Measurements from ENCODE around the gene NRXN3.

The NRXN3 gene

DNA sequence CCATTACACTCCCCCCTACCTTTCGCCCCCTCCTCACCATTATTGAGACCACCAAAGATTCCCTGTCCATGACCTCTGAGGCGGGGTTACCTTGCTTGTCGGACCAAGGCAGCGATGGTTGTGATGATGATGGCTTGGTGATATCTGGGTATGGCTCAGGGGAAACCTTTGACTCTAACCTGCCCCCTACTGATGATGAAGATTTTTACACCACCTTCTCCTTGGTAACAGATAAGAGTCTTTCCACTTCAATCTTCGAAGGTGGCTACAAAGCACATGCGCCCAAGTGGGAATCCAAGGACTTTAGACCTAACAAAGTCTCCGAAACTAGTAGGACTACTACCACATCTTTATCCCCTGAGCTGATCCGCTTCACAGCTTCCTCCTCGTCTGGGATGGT lies 1690.9 kb downstream of the NRXN3 start:
- no peaks in the 10 kb centered on the region for H3K36me3 ChIP-seq (ENCODE audit: insufficient read depth, low read length)
- no peaks in the 10 kb centered on the region for H3K9me3 ChIP-seq (ENCODE audit: low read length)
- no peaks in the 10 kb centered on the region for H4K20me1 ChIP-seq (ENCODE audit: insufficient read depth, low read length)
- TF ChIP-seq EZH2 (IDR thresholded peaks at IDR 0.05; ENCODE audit: borderline replicate concordance, low read length), result no peak
- TF ChIP-seq, protein P1, sequence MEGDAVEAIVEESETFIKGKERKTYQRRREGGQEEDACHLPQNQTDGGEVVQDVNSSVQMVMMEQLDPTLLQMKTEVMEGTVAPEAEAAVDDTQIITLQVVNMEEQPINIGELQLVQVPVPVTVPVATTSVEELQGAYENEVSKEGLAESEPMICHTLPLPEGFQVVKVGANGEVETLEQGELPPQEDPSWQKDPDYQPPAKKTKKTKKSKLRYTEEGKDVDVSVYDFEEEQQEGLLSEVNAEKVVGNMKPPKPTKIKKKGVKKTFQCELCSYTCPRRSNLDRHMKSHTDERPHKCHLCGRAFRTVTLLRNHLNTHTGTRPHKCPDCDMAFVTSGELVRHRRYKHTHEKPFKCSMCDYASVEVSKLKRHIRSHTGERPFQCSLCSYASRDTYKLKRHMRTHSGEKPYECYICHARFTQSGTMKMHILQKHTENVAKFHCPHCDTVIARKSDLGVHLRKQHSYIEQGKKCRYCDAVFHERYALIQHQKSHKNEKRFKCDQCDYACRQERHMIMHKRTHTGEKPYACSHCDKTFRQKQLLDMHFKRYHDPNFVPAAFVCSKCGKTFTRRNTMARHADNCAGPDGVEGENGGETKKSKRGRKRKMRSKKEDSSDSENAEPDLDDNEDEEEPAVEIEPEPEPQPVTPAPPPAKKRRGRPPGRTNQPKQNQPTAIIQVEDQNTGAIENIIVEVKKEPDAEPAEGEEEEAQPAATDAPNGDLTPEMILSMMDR (IDR thresholded peaks at IDR 0.05; ENCODE audit: low read length), result no peak
- no peak overlapping the region for H3K27ac ChIP-seq (ENCODE audit: low read depth, low read length, poor library complexity, severe bottlenecking)
- no peak overlapping the region for H3K4me3 ChIP-seq (ENCODE audit: low read depth, low read length, poor library complexity, severe bottlenecking)
- no peak overlapping the region for H3K4me2 ChIP-seq (ENCODE audit: low read length)
- no peak overlapping the region for H3K9ac ChIP-seq (ENCODE audit: low read length)
- H3K79me2 ChIP-seq (ENCODE audit: insufficient read depth, low read length), result no peaks in the 10 kb centered on the region
- H2AFZ ChIP-seq (ENCODE audit: low read length), result no peak overlapping the region
- H3F3A ChIP-seq (ENCODE audit: insufficient read depth, low read length), result no peaks in the 10 kb centered on the region
- H3K4me1 ChIP-seq (ENCODE audit: insufficient read depth, low read length, severe bottlenecking), result no peaks in the 10 kb centered on the region
- no peaks in the 10 kb centered on the region for H3K9me2 ChIP-seq (ENCODE audit: low read depth, low read length)
- H3K27me3 ChIP-seq (ENCODE audit: insufficient read depth, low read length), result no peaks in the 10 kb centered on the region

DNA sequence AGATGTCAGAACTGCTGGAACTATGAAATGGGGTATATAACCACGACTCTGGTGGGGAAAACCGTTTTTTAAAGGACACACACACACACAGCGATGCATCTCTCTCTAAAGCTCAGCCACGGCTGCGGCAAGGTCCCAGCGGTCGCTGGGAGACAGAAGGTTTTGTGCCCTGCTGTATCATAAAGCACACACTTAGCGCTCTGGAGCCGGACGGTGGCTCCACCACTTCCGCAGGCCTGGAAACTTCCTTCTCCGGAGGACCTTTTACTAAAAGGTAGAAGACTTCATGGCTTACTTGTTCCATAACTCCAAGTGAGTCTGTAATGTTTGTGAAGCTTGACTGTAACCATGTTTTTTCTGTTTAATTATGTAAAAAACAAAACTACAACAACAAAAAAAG lies 1691.9 kb downstream of the NRXN3 start:
- H2AFZ ChIP-seq (ENCODE audit: low read length), result no peak overlapping the region
- TF ChIP-seq, protein P1 (IDR thresholded peaks at IDR 0.05; ENCODE audit: low read length), result no peak
- no peak for TF ChIP-seq EZH2 (IDR thresholded peaks at IDR 0.05; ENCODE audit: borderline replicate concordance, low read length)
- no peak overlapping the region for H3K27ac ChIP-seq (ENCODE audit: low read depth, low read length, poor library complexity, severe bottlenecking)
- no peaks in the 10 kb centered on the region for H3K4me1 ChIP-seq (ENCODE audit: insufficient read depth, low read length, severe bottlenecking)
- H3K9ac ChIP-seq (ENCODE audit: low read length), result no peak overlapping the region
- H3F3A ChIP-seq (ENCODE audit: insufficient read depth, low read length), result no peaks in the 10 kb centered on the region
- no peaks in the 10 kb centered on the region for H3K9me3 ChIP-seq (ENCODE audit: low read length)
- no peak overlapping the region for H3K4me3 ChIP-seq (ENCODE audit: low read depth, low read length, poor library complexity, severe bottlenecking)
- no peaks in the 10 kb centered on the region for H3K27me3 ChIP-seq (ENCODE audit: insufficient read depth, low read length)
- no peaks in the 10 kb centered on the region for H3K79me2 ChIP-seq (ENCODE audit: insufficient read depth, low read length)
- no peak overlapping the region for H3K4me2 ChIP-seq (ENCODE audit: low read length)
- H4K20me1 ChIP-seq (ENCODE audit: insufficient read depth, low read length), result no peaks in the 10 kb centered on the region
- no peaks in the 10 kb centered on the region for H3K9me2 ChIP-seq (ENCODE audit: low read depth, low read length)
- H3K36me3 ChIP-seq (ENCODE audit: insufficient read depth, low read length), result no peaks in the 10 kb centered on the region

DNA sequence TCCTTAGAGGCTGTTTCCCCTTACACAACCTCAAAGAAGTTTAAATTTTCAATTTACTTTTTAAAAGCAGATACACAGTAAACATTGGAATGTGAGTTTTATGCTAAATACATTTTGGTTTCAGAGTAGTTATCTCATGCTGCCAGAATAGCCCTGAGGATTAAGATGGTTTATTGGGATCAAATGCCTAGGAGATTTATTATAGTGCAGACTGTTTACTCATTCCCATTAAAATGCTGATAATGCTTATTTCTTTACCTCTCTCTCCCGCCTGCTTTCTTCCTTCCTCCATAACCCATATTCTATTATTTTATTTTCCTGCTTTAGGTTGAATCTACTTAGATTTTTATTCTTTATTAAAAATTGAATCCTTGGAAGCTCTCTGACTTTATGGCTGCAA lies 1701.0 kb downstream of the NRXN3 start:
- no peaks in the 10 kb centered on the region for H3K4me1 ChIP-seq (ENCODE audit: insufficient read depth, low read length, severe bottlenecking)
- H3K27ac ChIP-seq (ENCODE audit: low read depth, low read length, poor library complexity, severe bottlenecking), result no peak overlapping the region
- H3K27me3 ChIP-seq (ENCODE audit: insufficient read depth, low read length), result no peaks in the 10 kb centered on the region
- no peaks in the 10 kb centered on the region for H3K79me2 ChIP-seq (ENCODE audit: insufficient read depth, low read length)
- no peak overlapping the region for H3K4me2 ChIP-seq (ENCODE audit: low read length)
- no peaks in the 10 kb centered on the region for H3K36me3 ChIP-seq (ENCODE audit: insufficient read depth, low read length)
- H3F3A ChIP-seq (ENCODE audit: insufficient read depth, low read length), result no peaks in the 10 kb centered on the region
- H3K9me2 ChIP-seq (ENCODE audit: low read depth, low read length), result no peaks in the 10 kb centered on the region
- no peak overlapping the region for H3K9ac ChIP-seq (ENCODE audit: low read length)
- no peak overlapping the region for H3K4me3 ChIP-seq (ENCODE audit: low read depth, low read length, poor library complexity, severe bottlenecking)
- H4K20me1 ChIP-seq (ENCODE audit: insufficient read depth, low read length), result no peaks in the 10 kb centered on the region
- no peaks in the 10 kb centered on the region for H3K9me3 ChIP-seq (ENCODE audit: low read length)
- no peak overlapping the region for H2AFZ ChIP-seq (ENCODE audit: low read length)
- no peak for TF ChIP-seq EZH2 (IDR thresholded peaks at IDR 0.05; ENCODE audit: borderline replicate concordance, low read length)

DNA sequence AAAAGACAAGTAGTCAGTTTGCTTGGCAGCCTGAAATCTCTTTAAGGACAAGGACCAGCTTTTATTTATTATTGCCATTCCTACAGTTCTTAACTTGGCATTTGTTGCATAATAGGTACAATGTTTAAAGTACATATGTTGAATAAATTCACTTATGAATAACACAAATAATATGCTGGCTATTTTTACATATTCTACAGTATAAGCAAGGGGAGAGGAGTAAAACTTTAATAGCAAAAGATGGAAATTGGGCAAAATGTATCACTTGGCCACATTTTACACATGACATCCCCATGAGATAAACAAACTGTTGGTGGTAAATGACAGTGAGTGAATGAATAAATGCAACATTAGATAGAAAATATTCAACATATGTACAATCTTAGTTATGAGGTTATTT lies 1708.1 kb downstream of the NRXN3 start:
- Histone ChIP-seq H3K79me2 (ENCODE audit: insufficient read depth, low read length) (no peaks in the 10 kb centered on the region), H2AFZ (ENCODE audit: low read length) (no peak overlapping the region), H3K9me2 (ENCODE audit: low read depth, low read length) (no peaks in the 10 kb centered on the region), H4K20me1 (ENCODE audit: insufficient read depth, low read length) (no peaks in the 10 kb centered on the region), H3K27me3 (ENCODE audit: insufficient read depth, low read length) (no peaks in the 10 kb centered on the region), H3K4me3 (ENCODE audit: low read depth, low read length, poor library complexity, severe bottlenecking) (no peak overlapping the region), H3F3A (ENCODE audit: insufficient read depth, low read length) (no peaks in the 10 kb centered on the region), H3K27ac (ENCODE audit: low read depth, low read length, poor library complexity, severe bottlenecking) (no peak overlapping the region), H3K4me1 (ENCODE audit: insufficient read depth, low read length, severe bottlenecking) (no peaks in the 10 kb centered on the region), H3K9ac (ENCODE audit: low read length) (no peak overlapping the region), H3K4me2 (ENCODE audit: low read length) (no peak overlapping the region), H3K36me3 (ENCODE audit: insufficient read depth, low read length) (no peaks in the 10 kb centered on the region), H3K9me3 (ENCODE audit: low read length) (no peaks in the 10 kb centered on the region)
- TF ChIP-seq EZH2 (IDR thresholded peaks at IDR 0.05; ENCODE audit: borderline replicate concordance, low read length), result no peak
- TF ChIP-seq, protein P1 (IDR thresholded peaks at IDR 0.05; ENCODE audit: low read length), result no peak

Measured in OCI-LY1 (cell line).